Measurements from ENCODE around the gene SLC27A5. TPM values are rescaled to one million over a fixed set of nuclear protein-coding genes. Genes with fewer than 3 reads are reported as not detected.

Gene SLC27A5
- total and polyA plus RNA-seq, 4 donors = 7.9 to 19.0 (median 13.0) TPM

GRCh38 chr19:58559275-58560006 is 47.6 kb upstream of the SLC27A5 start:
- peak overlapping the region; percentile 95 to 96 for H3K9ac ChIP-seq (ENCODE audit: insufficient read depth in 1 of 2, low read length in 2 of 2)
- TF ChIP-seq CTCF (IDR thresholded peaks at IDR 0.05; ENCODE audit: control extremely low read depth, extremely low read depth) = no peak
- 2% methylated on average over 33 of the region's 33 CpGs for WGBS, 2 donors
- H3K9me3 ChIP-seq (ENCODE audit: control insufficient read depth in 4 of 4, insufficient read depth in 3 of 4, low read length in 3 of 4) = no peaks in the 10 kb centered on the region
- H3K27me3 ChIP-seq (ENCODE audit: control insufficient read depth in 3 of 3, insufficient read depth in 3 of 3, low read length in 2 of 3) = peaks cover 0 to 20% (median 12%) of the 10 kb centered on the region in 3 donors
- peak; percentile 95 to 97 (median 95) for DNase-seq
- peaks cover 9 to 50% (median 23%) of the 10 kb centered on the region in 5 donors for H3K4me1 ChIP-seq (ENCODE audit: control insufficient read depth in 5 of 5, insufficient read depth in 5 of 5, low read length in 5 of 5)
- peak overlapping the region; percentile 98 to 99 for H3K27ac ChIP-seq (ENCODE audit: low read depth in 1 of 2, low read length in 1 of 2)
- peak; percentile 51 for ATAC-seq (ENCODE audit: insufficient read depth, low FRiP score)
- peak overlapping the region; percentile 72 for H3K4me3 ChIP-seq
- peaks cover 0 to 11% (median 9%) of the 10 kb centered on the region in 4 donors for H3K36me3 ChIP-seq (ENCODE audit: control insufficient read depth in 4 of 4, insufficient read depth in 4 of 4, low read length in 4 of 4)

GRCh38 chr19:58558623-58559274 is 47.0 kb upstream of the SLC27A5 start:
- H3K4me1 ChIP-seq (ENCODE audit: control insufficient read depth in 5 of 5, insufficient read depth in 5 of 5, low read length in 5 of 5) = peaks cover 9 to 57% (median 28%) of the 10 kb centered on the region in 5 donors
- H3K36me3 ChIP-seq (ENCODE audit: control insufficient read depth in 4 of 4, insufficient read depth in 4 of 4, low read length in 4 of 4) = peaks cover 0 to 11% (median 9%) of the 10 kb centered on the region in 4 donors
- H3K9me3 ChIP-seq (ENCODE audit: control insufficient read depth in 4 of 4, insufficient read depth in 3 of 4, low read length in 3 of 4) = no peaks in the 10 kb centered on the region
- DNase-seq (peak; percentile 99 to 100 (median 99)), ATAC-seq (ENCODE audit: insufficient read depth, low FRiP score) (peak; percentile 78)
- peak overlapping the region; percentile 95 to 96 for H3K9ac ChIP-seq (ENCODE audit: insufficient read depth in 1 of 2, low read length in 2 of 2)
- WGBS, 2 donors = 0 to 1% methylated on average over 60 to 76 of the region's 76 CpGs
- peaks cover 0 to 14% (median 12%) of the 10 kb centered on the region in 3 donors for H3K27me3 ChIP-seq (ENCODE audit: control insufficient read depth in 3 of 3, insufficient read depth in 3 of 3, low read length in 2 of 3)
- peak overlapping the region; percentile 85 for H3K4me3 ChIP-seq
- TF ChIP-seq CTCF (IDR thresholded peaks at IDR 0.05; ENCODE audit: control extremely low read depth, extremely low read depth) = no peak
- peak overlapping the region; percentile 98 to 99 for H3K27ac ChIP-seq (ENCODE audit: low read depth in 1 of 2, low read length in 1 of 2)

GRCh38 chr19:58558066-58558622 is 46.4 kb upstream of the SLC27A5 start, which contains the start of gene UBE2M:
Gene UBE2M (minus strand): TSS chr19:58558611. CDS start chr19:58558381, 230 bp downstream.
- H3K9ac ChIP-seq (ENCODE audit: insufficient read depth in 1 of 2, low read length in 2 of 2) = peak within 1 kb of the TSS; percentile 96 to 97
- peaks cover 0 to 11% (median 9%) of the 10 kb centered on the region in 4 donors for H3K36me3 ChIP-seq (ENCODE audit: control insufficient read depth in 4 of 4, insufficient read depth in 4 of 4, low read length in 4 of 4)
- DNase-seq (peak in 2 of 3 donors; percentile 45 to 51), ATAC-seq (ENCODE audit: insufficient read depth, low FRiP score) (no peak)
- peak within 1 kb of the TSS; percentile 85 for H3K4me3 ChIP-seq
- H3K4me1 ChIP-seq (ENCODE audit: control insufficient read depth in 5 of 5, insufficient read depth in 5 of 5, low read length in 5 of 5) = peaks cover 9 to 56% (median 28%) of the 10 kb centered on the region in 5 donors
- no peaks in the 10 kb centered on the region for H3K9me3 ChIP-seq (ENCODE audit: control insufficient read depth in 4 of 4, insufficient read depth in 3 of 4, low read length in 3 of 4)
- TF ChIP-seq CTCF (IDR thresholded peaks at IDR 0.05; ENCODE audit: control extremely low read depth, extremely low read depth) = no peak
- 1% methylated on average over 16 to 62 of the region's 62 CpGs for WGBS, 2 donors
- H3K27ac ChIP-seq (ENCODE audit: low read depth in 1 of 2, low read length in 1 of 2) = peak within 1 kb of the TSS; percentile 98 to 99
- H3K27me3 ChIP-seq (ENCODE audit: control insufficient read depth in 3 of 3, insufficient read depth in 3 of 3, low read length in 2 of 3) = peaks cover 0 to 9% (median 7%) of the 10 kb centered on the region in 3 donors
